ENCODE data around the gene ZNF592.

DNA sequence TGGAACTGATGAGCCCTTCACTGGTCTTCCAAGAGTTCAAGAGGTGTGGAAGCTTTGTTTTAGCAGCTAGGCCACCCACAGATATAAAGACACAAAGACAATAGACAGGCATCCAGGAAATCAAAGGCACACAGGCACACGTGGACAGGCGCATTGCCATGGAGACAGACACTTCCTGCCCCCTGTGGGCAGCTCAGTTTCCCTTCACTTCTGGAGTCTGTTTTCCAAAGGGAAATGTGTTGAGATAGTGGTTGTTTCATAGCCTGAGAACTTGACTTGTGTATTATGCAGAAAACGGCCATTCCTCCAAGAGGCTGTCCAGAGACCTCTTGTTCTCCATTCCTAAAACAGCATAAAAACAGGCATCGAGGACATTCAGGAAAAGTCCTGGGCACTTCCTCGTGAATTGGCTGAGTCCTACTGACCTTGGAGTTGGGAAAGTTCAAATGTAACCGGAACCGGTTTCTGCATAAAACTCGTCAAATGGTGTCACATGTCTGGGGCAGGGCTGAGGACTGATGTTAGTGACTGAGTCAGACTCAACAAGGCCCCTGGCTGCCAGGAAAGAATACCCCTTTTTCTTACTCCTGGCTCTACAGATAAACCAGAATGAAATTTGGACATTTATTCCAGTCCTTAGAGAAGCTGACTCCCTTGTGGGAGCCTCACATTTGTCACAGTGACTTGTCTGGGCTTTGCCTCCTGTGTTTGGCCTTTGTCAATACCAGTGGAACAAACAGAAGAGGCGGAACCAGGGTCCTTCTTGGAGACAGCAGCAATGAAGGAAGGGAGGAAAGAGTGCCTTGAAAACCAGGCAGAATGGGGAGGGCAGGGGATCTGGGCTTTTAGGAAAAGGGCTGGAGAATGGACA, 70.1 kb downstream of the ZNF592 start:
- TF ChIP-seq POLR2AphosphoS5 (IDR thresholded peaks at IDR 0.05; ENCODE audit: borderline replicate concordance, low read depth, low read length) (no peak), EZH2 (IDR thresholded peaks at IDR 0.05) (no peak), FOXP2 (optimal IDR thresholded peaks at IDR 0.05; ENCODE audit: control extremely low read depth, extremely low read length, insufficient read depth) (no peak)

All from SK-N-MC (cell line).